GM18868 (cell line): ENCODE results near the gene ATXN7L1.
A peak's percentile ranks its signal among the peaks of the same experiment; 100 is the strongest.
"Not testable (repeated sequence)": the region's sequence is repeated elsewhere in the genome, so short reads cannot be mapped to it uniquely, and the experiment has no call there.

ENCODE experiments used
- ATAC-seq: cut with Tn5 transposase; IDR thresholded peaks from one replicate; pipeline ENCODE4 v1.9.1; 2021; ENCODE audit warnings: mild to moderate bottlenecking, moderate library complexity; ENCODE audit not compliant: unreplicated experiment

The ATXN7L1 gene

GRCh38 chr7:105806592-105807447 is 69.6 kb downstream of the ATXN7L1 start:
- ATAC-seq, result peak; percentile 40

GRCh38 chr7:105805447-105806019 is 70.9 kb downstream of the ATXN7L1 start:
- ATAC-seq, result no peak

DNA sequence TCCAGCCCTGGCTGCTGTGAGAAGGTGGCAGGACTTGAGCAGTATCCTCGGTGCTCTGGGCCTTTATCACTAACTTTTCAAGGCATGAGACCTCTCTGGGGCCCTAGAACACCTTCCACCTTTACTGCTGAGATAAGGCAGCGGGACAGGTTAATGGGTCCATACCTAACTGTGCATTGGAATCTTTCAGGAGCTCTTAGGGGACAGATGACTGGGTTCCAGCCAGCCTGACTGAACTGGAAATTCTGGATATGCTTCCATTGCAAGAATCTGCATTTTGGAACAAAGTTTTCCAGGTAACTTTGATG is 73.0 kb downstream of the ATXN7L1 start:
- no peak for ATAC-seq

DNA sequence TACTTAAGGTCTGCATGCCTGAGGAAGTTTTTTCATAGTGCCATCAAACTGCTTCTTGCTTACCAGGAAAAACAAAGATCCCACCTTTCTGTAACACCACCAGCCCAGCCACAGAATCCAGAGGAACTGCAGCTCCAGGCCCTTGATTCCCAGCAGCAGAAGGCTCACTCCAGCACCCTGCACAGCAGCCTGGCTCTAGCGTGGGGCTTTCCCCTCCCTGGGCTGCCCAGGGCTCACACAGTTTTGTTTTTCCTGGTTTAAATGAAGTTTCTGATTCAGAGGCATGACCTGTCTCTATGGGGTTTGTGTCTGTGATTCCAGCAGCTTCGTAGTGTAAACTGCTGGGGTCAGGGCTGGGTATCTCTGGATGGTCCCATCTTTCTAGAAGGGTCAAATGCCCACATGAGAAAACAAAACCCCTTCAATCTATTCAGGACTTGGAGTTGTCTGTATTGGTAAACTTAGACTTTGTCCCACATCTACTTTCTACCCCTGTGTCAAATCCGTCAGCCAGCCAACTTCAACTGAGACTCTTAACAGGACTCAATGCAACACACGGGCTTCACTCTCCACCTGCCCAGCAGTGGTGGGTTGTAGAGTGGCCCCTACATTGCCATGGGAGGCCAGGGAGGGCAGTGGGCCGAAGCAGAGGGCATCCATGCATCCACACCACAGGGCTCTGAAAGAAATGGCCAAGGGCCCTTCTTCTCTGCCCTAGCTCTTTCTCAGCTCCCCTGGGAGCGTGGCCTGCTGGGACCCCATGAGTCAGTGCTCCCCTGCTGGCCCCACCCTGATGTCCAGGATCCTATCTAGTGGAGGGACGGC is 73.6 kb downstream of the ATXN7L1 start:
- no peak for ATAC-seq

DNA sequence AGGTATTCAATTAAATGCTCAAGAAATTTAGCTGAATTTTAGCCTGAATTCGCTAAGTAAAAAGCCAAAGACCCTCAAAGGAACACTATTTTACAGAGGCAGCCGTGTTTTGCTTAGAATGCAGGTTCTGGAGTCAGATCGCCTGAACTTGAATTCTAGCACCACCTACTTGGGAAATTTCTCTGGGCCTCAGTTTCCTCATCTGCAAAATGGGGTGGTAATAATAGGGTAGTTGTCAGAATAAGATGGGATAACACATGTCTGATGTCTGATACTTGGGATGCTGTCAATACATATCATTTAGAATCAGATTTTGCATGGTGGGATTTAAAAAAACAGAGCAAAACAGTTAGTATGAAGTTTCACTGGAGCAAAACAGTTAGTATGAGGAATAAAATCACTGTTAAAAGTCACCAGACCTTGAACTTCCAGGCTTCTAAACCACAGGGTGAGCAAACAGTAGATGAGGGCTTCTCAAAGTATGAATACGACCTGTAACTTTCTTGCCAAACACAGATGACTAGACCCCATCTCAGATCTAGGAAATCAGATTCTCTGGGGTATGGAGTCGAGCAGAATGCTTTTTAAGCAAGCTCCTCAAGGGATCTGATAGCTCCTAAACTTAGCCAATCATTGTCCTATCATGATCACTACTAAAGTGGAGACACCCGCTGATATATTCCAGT is 75.4 kb downstream of the ATXN7L1 start:
- no peak for ATAC-seq

DNA sequence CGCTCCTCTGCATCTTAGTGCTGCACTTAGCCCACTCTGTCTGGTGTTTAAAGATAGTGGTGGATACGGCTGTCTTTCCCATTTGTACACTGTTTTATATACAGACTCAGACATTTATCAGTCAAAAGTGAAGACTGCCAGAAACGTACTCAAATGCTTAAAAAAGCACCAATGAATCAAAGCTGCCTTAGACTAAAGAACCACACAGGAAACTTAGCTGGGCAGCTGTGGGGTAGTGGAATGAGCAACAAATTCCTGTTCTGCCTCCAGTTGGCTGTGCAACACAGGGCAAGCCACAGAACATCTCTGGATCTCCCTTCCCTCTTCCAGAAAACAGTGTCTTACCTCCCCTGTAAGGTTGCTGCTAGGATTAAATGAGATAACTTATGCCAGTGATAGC is 76.0 kb downstream of the ATXN7L1 start:
- ATAC-seq, result peak; percentile 51

GRCh38 chr7:105799677-105800076 is 76.7 kb downstream of the ATXN7L1 start:
- ATAC-seq, result no peak

- no peak for ATAC-seq
Measured at GRCh38 chr7:105799006-105799405, 77.4 kb downstream of the ATXN7L1 start.

GRCh38 chr7:105797652-105798051 is 78.7 kb downstream of the ATXN7L1 start:
- ATAC-seq, result no peak

DNA sequence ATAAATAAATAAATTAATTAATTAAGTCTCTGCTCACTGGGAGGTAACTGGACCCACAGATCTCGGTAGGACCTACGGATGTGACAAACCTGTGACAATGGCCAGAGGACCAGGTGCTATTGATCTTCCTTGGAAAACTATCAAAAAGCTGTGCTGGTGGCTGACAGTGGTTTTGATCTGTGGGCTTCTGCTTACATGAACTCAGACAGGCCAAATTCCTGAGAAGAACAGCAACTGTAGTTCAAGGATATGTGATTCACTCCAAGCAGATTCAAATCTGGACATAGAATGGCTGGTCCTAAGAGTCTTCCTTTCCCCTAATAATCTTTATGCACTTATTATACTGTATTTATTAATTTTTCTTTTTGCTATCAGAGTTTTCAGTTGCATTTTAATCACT is 80.0 kb downstream of the ATXN7L1 start:
- no peak for ATAC-seq

DNA sequence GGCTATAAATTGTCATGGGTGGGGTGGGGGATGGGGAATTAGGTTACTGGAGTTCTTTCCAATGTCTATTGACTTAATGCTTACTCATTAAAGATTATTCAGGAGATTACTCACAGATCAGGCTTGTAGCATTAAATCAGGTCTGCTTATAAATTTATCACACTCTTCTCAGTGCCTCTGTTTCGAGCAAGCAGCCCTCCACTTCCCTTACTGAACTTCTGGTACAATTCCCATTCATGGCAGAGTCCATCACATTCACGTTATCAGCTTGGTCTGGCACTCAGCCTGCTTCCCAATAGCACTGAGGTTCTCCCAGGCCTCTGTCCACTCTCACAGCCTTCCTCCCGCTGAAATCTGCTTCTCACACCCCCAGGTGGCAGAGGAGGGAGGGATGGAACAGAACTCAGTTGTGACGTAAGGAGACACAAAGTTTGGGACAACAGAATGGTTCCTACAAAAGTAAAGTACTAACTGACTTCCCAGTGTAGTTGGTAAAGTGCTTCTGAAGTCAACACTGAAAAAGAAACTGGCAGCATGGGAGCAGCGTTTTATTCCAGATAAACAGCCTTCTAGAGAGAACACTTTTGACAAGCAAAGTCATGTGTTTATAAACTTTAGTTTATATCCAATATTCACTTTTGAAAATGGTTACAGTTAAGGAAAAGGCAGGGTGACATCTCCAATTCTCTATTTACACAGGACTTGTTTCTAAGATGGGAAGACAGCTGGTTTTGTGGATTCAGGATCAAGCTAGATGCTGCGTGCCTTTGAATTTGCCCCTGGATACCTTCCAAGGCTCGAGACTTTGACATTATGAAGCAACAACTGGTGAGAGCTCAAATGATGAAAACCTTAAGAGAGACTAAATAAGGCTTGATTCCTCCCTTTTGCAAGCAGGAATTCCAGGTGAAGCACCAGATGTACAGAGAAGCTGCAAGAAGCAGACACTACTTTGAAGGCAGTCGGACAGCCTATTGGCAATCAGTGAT is 81.4 kb downstream of the ATXN7L1 start:
- no peak for ATAC-seq

DNA sequence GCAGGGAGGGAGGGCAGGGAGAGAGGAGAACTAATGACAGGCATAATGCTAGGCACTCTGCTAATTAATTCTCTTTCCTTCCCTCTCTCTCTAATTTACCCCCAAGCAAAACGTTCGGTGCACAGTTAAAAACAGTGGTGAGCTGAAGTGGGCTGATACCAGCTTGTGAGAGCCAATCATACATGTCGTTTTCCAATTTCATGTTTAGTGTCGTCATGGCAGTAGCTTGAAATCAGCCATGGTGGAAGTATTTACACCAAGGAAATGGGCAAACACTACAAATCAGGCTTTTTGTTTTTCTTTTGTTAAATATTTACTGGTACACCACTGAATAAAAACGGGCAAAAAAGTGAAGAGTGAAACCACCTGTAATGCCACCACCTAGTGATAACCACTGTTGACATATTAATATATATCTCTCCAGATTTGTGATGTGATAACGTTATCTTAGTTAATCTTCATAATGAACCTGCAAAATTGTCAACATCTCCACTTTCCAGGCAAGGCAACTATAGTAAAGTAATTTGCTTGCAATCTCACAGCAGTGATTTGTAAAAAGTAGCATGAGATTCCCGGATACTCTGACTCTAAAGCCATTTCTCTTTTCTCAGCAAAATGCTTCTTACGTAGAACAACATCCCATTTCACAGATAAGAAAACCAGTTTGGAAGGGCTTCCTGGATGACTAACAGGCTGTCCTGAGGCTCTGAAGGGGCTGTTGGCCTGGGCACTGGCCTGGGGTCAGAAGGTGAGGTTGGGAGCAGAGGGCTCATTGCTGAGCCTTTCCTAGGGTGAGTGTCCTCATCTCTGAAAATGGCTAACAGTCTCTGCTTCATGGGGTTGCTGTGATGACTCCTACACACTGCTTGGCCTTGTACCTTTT is 83.7 kb downstream of the ATXN7L1 start:
- ATAC-seq, result no peak

GRCh38 chr7:105791926-105792325 is 84.5 kb downstream of the ATXN7L1 start:
- no peak for ATAC-seq

- no peak for ATAC-seq
Measured at GRCh38 chr7:105790996-105791395, 85.4 kb downstream of the ATXN7L1 start.

DNA sequence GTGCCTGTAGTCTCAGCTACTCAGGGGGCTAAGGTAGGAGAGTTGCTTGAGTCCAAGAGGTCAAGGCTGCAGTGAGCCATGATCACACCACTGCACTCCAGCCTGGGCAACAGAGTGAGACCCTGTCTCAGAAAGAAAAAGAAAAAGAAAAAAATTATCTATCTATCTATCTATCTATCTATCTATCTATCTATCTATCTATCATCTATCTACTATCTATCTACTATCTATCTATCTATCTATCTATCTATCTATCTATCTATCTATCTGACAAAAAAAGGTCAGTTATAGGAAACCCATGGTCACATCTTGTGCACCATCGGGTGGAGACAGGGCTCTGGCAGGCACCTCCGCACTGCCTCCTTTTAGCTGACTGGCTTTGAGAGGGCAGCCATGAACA is 85.9 kb downstream of the ATXN7L1 start:
- not testable (repeated sequence) for ATAC-seq

DNA sequence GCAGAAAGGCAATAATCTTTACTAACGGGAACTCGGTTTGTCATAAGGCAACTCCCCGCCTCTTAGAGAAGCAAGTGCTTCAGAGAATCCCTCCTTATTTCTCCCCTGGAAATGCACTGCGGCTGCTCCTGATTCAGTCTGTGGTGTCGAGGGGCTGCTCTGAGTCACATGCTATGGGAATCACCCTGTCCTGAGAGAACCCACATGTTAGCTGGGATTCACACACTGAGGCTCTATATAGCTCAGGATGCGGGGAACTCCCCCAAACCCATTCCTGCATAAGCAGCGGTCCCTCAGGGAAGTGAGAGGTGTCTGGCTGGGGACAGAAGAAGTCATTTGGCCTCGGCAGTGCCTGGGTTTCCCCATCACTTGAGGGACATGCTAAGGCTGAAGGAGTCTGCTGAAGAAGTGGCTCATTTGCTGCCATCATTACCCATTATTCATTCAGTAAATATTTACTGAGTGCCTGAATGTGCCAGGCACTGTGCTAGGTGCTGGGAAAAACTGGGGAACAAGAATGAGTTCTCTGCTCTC is 87.5 kb downstream of the ATXN7L1 start:
- ATAC-seq, result no peak

GRCh38 chr7:105788356-105788755 is 88.0 kb downstream of the ATXN7L1 start:
- no peak for ATAC-seq

- no peak for ATAC-seq
Measured at GRCh38 chr7:105787793-105788192, 88.6 kb downstream of the ATXN7L1 start.
